Body of pancreas (tissue), 4 donors: ENCODE measurements around the gene ECEL1.

ENCODE experiments used
- POLR2A ChIP-seq, 3 donors: fragments of 450-650 bp; IDR thresholded peaks; one replicate each; pipeline ENCODE4 v1.6.1; 2016; ENCODE audit warnings: antibody characterized with exemption in 3 of 3, mild to moderate bottlenecking in 2 of 3
- TF ChIP-seq, protein P1 (sequence below), 7 experiments: fragments of 450-650 bp in 4 of 7; fragments of 200-600 bp in 3 of 7; sonication (generic) in 3 of 7; IDR thresholded peaks; one replicate each; pipeline ENCODE4 v1.5.1; 2016 to 2019; ENCODE audit warnings: antibody characterized with exemption in 7 of 7

DNA sequence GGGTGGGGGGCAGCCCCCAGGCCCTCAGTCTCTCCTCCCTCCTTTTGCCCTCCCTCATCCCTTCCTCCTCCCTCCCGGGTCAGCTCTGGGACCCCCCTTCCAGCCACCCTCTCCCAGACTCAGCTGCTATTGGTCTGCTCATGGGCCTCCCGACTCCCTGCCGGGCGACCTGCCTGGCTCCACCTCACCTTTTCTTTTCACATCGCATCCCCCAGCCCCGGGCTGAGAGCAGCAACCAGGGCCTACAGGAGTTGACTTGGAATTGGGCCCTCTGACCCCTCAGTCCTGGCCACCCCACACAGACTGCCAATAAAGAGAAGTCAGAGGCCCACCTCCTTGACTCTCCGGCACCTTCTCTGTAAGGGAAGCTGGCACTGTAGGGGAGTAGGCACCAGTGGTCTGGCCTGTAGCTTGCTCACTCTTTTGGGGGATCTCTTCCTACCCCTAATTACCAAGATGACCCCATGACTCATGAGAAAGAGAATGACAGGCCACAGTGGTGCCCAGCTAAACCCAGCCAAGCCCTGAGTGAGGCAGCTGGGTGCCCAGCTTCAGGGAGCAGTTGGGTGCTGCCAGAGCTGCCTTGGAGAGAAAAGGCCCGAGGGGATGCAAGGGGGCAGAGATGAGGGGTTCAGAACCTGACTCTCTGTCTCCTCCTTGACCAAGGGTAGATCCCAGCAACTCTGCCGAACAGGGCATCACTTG, 2.0 kb upstream of the ECEL1 start:
- TF ChIP-seq, protein P1, sequence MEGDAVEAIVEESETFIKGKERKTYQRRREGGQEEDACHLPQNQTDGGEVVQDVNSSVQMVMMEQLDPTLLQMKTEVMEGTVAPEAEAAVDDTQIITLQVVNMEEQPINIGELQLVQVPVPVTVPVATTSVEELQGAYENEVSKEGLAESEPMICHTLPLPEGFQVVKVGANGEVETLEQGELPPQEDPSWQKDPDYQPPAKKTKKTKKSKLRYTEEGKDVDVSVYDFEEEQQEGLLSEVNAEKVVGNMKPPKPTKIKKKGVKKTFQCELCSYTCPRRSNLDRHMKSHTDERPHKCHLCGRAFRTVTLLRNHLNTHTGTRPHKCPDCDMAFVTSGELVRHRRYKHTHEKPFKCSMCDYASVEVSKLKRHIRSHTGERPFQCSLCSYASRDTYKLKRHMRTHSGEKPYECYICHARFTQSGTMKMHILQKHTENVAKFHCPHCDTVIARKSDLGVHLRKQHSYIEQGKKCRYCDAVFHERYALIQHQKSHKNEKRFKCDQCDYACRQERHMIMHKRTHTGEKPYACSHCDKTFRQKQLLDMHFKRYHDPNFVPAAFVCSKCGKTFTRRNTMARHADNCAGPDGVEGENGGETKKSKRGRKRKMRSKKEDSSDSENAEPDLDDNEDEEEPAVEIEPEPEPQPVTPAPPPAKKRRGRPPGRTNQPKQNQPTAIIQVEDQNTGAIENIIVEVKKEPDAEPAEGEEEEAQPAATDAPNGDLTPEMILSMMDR (IDR thresholded peaks at IDR 0.05): no peak
- TF ChIP-seq POLR2A (IDR thresholded peaks at IDR 0.05): no peak
